GM23338 (cell line): ENCODE measurements around the gene PAPPA. TPM values are rescaled to one million over a fixed set of nuclear protein-coding genes. Genes with fewer than 3 reads are reported as not detected.

Experiments
- ATAC-seq: fragments of 200-7000 bp; cut with Tn5 transposase; 3 replicates; pipeline ENCODE4 v1.9.1; 2020
- DNase-seq: peaks from one replicate; pipeline ENCODE4 v3.0.0-alpha.2; 2015; ENCODE audit warnings: low spot score
- H2AFZ ChIP-seq: fragments of 200-600 bp; sonication (generic); 2 replicates; pipeline ENCODE4 v1.8.0; 2016; ENCODE audit warnings: antibody characterized with exemption, mild to moderate bottlenecking, moderate library complexity
- H3F3A ChIP-seq: fragments of 200-600 bp; sonication (generic); replicated peaks from 2 replicates; pipeline ENCODE4 v1.8.0; 2017; ENCODE audit warnings: antibody characterized with exemption, mixed run types, low read depth
- H3K27ac ChIP-seq: fragments of 200-600 bp; sonication (generic); 2 replicates; pipeline ENCODE4 v1.6.1; 2016; ENCODE audit warnings: low read depth
- H3K27me3 ChIP-seq: fragments of 200-600 bp; sonication (generic); 2 replicates; pipeline ENCODE4 v1.8.0; 2016; ENCODE audit warnings: mild to moderate bottlenecking, mixed run types, moderate library complexity; ENCODE audit not compliant: insufficient read depth
- H3K36me3 ChIP-seq: fragments of 200-600 bp; sonication (generic); 2 replicates; pipeline ENCODE4 v1.8.0; 2016; ENCODE audit warnings: mild to moderate bottlenecking; ENCODE audit not compliant: insufficient read depth
- H3K4me1 ChIP-seq: fragments of 200-600 bp; sonication (generic); 2 replicates; pipeline ENCODE4 v1.8.0; 2016; ENCODE audit warnings: mild to moderate bottlenecking, moderate library complexity; ENCODE audit not compliant: insufficient read depth
- H3K4me2 ChIP-seq: fragments of 200-600 bp; sonication (generic); 2 replicates; pipeline ENCODE4 v1.7.1; 2017; ENCODE audit warnings: mixed run types
- H3K4me3 ChIP-seq: fragments of 200-600 bp; sonication (generic); 2 replicates; pipeline ENCODE4 v1.6.1; 2016; ENCODE audit warnings: mixed run types
- H3K79me2 ChIP-seq: fragments of 200-600 bp; sonication (generic); replicated peaks from 2 replicates; pipeline ENCODE4 v1.8.0; 2017; ENCODE audit warnings: mild to moderate bottlenecking; ENCODE audit not compliant: insufficient read depth
- H3K9me2 ChIP-seq: fragments of 200-600 bp; sonication (generic); 2 replicates; pipeline ENCODE4 v1.8.0; 2017; ENCODE audit not compliant: insufficient read depth
- H4K20me1 ChIP-seq: fragments of 200-600 bp; sonication (generic); replicated peaks from 2 replicates; pipeline ENCODE4 v1.8.0; 2017; ENCODE audit warnings: mild to moderate bottlenecking; ENCODE audit not compliant: insufficient read depth
- H3K27ac Mint-ChIP-seq: 2 replicates; pipeline ENCODE4 v1.8.0; 2020; ENCODE audit warnings: inconsistent platforms, mild to moderate bottlenecking, moderate library complexity, mixed read lengths
- H3K27me3 Mint-ChIP-seq: 3 replicates; pipeline ENCODE4 v1.8.0; 2022; ENCODE audit warnings: low read depth, mild to moderate bottlenecking, moderate library complexity, mixed read lengths, inconsistent platforms; ENCODE audit not compliant: insufficient read depth, poor library complexity
- H3K36me3 Mint-ChIP-seq: 3 replicates; pipeline ENCODE4 v1.8.0; 2021; ENCODE audit warnings: low read depth, mild to moderate bottlenecking, inconsistent platforms, moderate library complexity, mixed read lengths
- H3K4me1 Mint-ChIP-seq: 3 replicates; pipeline ENCODE4 v1.8.0; 2020; ENCODE audit warnings: mild to moderate bottlenecking, inconsistent platforms, mixed read lengths
- H3K4me3 Mint-ChIP-seq: 3 replicates; pipeline ENCODE4 v1.8.0; 2021; ENCODE audit warnings: moderate library complexity, mild to moderate bottlenecking, inconsistent platforms, mixed read lengths
- H3K9me3 Mint-ChIP-seq: 3 replicates; pipeline ENCODE4 v1.8.0; 2020; ENCODE audit warnings: moderate library complexity, mild to moderate bottlenecking, inconsistent platforms, mixed read lengths
- ETS1 ChIP-seq: IDR thresholded peaks from 2 replicates; pipeline ENCODE4 v1.6.1; 2016; ENCODE audit warnings: antibody characterized with exemption
- NANOG ChIP-seq: IDR thresholded peaks from 2 replicates; pipeline ENCODE4 v1.6.1; 2016; ENCODE audit warnings: antibody characterized with exemption, borderline replicate concordance
- POLR2AphosphoS5 ChIP-seq: IDR thresholded peaks from 2 replicates; pipeline ENCODE4 v1.6.1; 2016; ENCODE audit warnings: antibody characterized with exemption, low read depth
- STAT1 ChIP-seq: IDR thresholded peaks from one replicate; pipeline ENCODE4 v1.6.1; 2016; ENCODE audit warnings: antibody characterized with exemption; ENCODE audit not compliant: unreplicated experiment
- ZNF331 ChIP-seq: fragments of 250-450 bp; sonication (Bioruptor Pico); IDR thresholded peaks from 2 replicates; pipeline ENCODE4 v1.5.0; 2020; ENCODE audit warnings: low read depth, mild to moderate bottlenecking, moderate library complexity
- polyA plus RNA-seq: library from polyadenylated mRNA; unstranded; fragments of >200 nt; fragmentation: Nextera tagmentation; extraction: Ambion mirVana; gene quantifications from 2 replicates; pipeline ENCODE4 v1.2.1, GENCODE V29; 2016
- total RNA-seq: library from RNA; depleted of rRNA; stranded (reverse); fragments of >200 nt; shearing (Covaris generic); gene quantifications from 2 replicates; pipeline ENCODE4 v1.2.3, GENCODE V29; 2014
- TF ChIP-seq, protein P1 (sequence below): fragments of 250-450 bp; sonication (Bioruptor Pico); IDR thresholded peaks from 2 replicates; pipeline ENCODE4 v1.5.0; 2020; ENCODE audit warnings: mild to moderate bottlenecking, moderate library complexity

The PAPPA gene
- total and polyA plus RNA-seq, 2 experiments from 2014 or later, result 0.38 to 0.66 TPM

- Mint-ChIP-seq H3K4me1 (peaks cover 18% of the 10 kb centered on the region; the same call in 2 of the 3 replicates), H3K27me3 (no peaks in the 10 kb centered on the region), H3K36me3 (no peaks in the 10 kb centered on the region), H3K4me3 (no peak overlapping the region), H3K27ac (no peak overlapping the region), H3K9me3 (no peaks in the 10 kb centered on the region)
- H3K4me2 ChIP-seq, result no peak overlapping the region
- no peak overlapping the region for H3K4me3 ChIP-seq
- no peaks in the 10 kb centered on the region for H4K20me1 ChIP-seq
- H2AFZ ChIP-seq, result no peak overlapping the region
- H3K27me3 ChIP-seq, result no peaks in the 10 kb centered on the region
- peaks cover 11% of the 10 kb centered on the region for H3K4me1 ChIP-seq
- no peaks in the 10 kb centered on the region for H3K36me3 ChIP-seq
- H3K79me2 ChIP-seq, result no peaks in the 10 kb centered on the region
- H3K9me2 ChIP-seq, result 0 out of 2 replicates have a peak, but pooled peaks cover 7% of the 10 kb centered on the region
- no peak overlapping the region for H3K27ac ChIP-seq
- no peak for DNase-seq
- no peaks in the 10 kb centered on the region for H3F3A ChIP-seq
- no peak for ATAC-seq
- TF ChIP-seq POLR2AphosphoS5 (no peak), NANOG (no peak), STAT1 (no peak), ETS1 (no peak), ZNF331 (CRISPR knock-in tag) (no peak)
- TF ChIP-seq, protein P1, sequence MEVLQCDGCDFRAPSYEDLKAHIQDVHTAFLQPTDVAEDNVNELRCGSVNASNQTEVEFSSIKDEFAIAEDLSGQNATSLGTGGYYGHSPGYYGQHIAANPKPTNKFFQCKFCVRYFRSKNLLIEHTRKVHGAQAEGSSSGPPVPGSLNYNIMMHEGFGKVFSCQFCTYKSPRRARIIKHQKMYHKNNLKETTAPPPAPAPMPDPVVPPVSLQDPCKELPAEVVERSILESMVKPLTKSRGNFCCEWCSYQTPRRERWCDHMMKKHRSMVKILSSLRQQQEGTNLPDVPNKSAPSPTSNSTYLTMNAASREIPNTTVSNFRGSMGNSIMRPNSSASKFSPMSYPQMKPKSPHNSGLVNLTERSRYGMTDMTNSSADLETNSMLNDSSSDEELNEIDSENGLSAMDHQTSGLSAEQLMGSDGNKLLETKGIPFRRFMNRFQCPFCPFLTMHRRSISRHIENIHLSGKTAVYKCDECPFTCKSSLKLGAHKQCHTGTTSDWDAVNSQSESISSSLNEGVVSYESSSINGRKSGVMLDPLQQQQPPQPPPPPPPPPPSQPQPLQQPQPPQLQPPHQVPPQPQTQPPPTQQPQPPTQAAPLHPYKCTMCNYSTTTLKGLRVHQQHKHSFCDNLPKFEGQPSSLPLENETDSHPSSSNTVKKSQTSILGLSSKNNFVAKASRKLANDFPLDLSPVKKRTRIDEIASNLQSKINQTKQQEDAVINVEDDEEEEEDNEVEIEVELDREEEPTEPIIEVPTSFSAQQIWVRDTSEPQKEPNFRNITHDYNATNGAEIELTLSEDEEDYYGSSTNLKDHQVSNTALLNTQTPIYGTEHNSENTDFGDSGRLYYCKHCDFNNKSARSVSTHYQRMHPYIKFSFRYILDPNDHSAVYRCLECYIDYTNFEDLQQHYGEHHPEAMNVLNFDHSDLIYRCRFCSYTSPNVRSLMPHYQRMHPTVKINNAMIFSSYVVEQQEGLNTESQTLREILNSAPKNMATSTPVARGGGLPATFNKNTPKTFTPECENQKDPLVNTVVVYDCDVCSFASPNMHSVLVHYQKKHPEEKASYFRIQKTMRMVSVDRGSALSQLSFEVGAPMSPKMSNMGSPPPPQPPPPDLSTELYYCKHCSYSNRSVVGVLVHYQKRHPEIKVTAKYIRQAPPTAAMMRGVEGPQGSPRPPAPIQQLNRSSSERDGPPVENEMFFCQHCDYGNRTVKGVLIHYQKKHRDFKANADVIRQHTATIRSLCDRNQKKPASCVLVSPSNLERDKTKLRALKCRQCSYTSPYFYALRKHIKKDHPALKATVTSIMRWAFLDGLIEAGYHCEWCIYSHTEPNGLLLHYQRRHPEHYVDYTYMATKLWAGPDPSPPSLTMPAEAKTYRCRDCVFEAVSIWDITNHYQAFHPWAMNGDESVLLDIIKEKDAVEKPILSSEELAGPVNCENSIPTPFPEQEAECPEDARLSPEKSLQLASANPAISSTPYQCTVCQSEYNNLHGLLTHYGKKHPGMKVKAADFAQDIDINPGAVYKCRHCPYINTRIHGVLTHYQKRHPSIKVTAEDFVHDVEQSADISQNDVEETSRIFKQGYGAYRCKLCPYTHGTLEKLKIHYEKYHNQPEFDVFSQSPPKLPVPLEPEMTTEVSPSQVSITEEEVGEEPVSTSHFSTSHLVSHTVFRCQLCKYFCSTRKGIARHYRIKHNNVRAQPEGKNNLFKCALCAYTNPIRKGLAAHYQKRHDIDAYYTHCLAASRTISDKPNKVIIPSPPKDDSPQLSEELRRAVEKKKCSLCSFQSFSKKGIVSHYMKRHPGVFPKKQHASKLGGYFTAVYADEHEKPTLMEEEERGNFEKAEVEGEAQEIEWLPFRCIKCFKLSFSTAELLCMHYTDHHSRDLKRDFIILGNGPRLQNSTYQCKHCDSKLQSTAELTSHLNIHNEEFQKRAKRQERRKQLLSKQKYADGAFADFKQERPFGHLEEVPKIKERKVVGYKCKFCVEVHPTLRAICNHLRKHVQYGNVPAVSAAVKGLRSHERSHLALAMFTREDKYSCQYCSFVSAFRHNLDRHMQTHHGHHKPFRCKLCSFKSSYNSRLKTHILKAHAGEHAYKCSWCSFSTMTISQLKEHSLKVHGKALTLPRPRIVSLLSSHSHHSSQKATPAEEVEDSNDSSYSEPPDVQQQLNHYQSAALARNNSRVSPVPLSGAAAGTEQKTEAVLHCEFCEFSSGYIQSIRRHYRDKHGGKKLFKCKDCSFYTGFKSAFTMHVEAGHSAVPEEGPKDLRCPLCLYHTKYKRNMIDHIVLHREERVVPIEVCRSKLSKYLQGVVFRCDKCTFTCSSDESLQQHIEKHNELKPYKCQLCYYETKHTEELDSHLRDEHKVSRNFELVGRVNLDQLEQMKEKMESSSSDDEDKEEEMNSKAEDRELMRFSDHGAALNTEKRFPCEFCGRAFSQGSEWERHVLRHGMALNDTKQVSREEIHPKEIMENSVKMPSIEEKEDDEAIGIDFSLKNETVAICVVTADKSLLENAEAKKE (CRISPR knock-in tag), result no peak
These were observed 55.0 kb downstream of the PAPPA start for GRCh38 chr9:116208417-116209232.
